ENCODE data around the gene PROZ.

Gene PROZ

DNA sequence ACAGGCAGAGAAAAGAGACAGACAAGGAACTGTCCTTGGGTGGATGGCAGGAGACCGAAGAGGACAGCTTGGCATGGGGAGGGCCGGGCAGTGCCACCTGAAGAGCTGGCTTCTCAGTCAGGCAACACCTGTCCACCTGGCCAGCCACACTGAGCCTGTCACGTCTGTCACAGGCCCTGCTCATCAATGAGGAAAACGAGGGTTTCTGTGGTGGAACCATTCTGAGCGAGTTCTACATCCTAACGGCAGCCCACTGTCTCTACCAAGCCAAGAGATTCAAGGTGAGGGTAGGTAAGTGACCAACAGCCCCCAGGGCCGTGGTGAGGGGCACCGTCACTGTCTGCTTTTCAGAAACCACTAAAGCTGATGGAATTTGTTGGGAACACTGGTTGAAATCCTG, 11.2 kb upstream of the PROZ start:
- no peak for DNase-seq (ENCODE audit: low spot score)
- in situ Hi-C loops (cut with MboI; ENCODE audit: low sequenced_read_pairs, unreplicated experiment), result no loop called here
- TF ChIP-seq, protein P1, sequence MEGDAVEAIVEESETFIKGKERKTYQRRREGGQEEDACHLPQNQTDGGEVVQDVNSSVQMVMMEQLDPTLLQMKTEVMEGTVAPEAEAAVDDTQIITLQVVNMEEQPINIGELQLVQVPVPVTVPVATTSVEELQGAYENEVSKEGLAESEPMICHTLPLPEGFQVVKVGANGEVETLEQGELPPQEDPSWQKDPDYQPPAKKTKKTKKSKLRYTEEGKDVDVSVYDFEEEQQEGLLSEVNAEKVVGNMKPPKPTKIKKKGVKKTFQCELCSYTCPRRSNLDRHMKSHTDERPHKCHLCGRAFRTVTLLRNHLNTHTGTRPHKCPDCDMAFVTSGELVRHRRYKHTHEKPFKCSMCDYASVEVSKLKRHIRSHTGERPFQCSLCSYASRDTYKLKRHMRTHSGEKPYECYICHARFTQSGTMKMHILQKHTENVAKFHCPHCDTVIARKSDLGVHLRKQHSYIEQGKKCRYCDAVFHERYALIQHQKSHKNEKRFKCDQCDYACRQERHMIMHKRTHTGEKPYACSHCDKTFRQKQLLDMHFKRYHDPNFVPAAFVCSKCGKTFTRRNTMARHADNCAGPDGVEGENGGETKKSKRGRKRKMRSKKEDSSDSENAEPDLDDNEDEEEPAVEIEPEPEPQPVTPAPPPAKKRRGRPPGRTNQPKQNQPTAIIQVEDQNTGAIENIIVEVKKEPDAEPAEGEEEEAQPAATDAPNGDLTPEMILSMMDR (IDR thresholded peaks at IDR 0.05; ENCODE audit: borderline replicate concordance, control extremely low read depth, extremely low read depth, insufficient read depth, missing control alignments), result no peak

- in situ Hi-C loops (cut with MboI; ENCODE audit: low sequenced_read_pairs, unreplicated experiment), result no loop called here
- DNase-seq (ENCODE audit: low spot score), result no peak
These were observed 10.0 kb upstream of the PROZ start for GRCh38 chr13:113148407-113148806.

GRCh38 chr13:113148940-113149503, 9.4 kb upstream of the PROZ start:
- in situ Hi-C loops (cut with MboI; ENCODE audit: low sequenced_read_pairs, unreplicated experiment), result no loop called here

More at GRCh38 chr13:113148407-113148806, 10.0 kb upstream of the PROZ start:
- TF ChIP-seq, protein P1 (IDR thresholded peaks at IDR 0.05; ENCODE audit: borderline replicate concordance, control extremely low read depth, extremely low read depth, insufficient read depth, missing control alignments), result no peak

GRCh38 chr13:113149711-113150549, 8.5 kb upstream of the PROZ start:
- DNase-seq (ENCODE audit: low spot score), result no peak
- in situ Hi-C loops (cut with MboI; ENCODE audit: low sequenced_read_pairs, unreplicated experiment), result no loop called here
- TF ChIP-seq, protein P1 (IDR thresholded peaks at IDR 0.05; ENCODE audit: borderline replicate concordance, control extremely low read depth, extremely low read depth, insufficient read depth, missing control alignments), result no peak

More at GRCh38 chr13:113148940-113149503, 9.4 kb upstream of the PROZ start:
- DNase-seq (ENCODE audit: low spot score), result no peak
- TF ChIP-seq, protein P1 (IDR thresholded peaks at IDR 0.05; ENCODE audit: borderline replicate concordance, control extremely low read depth, extremely low read depth, insufficient read depth, missing control alignments), result no peak

- DNase-seq (ENCODE audit: low spot score), result no peak
- TF ChIP-seq, protein P1 (IDR thresholded peaks at IDR 0.05; ENCODE audit: borderline replicate concordance, control extremely low read depth, extremely low read depth, insufficient read depth, missing control alignments), result no peak
- in situ Hi-C loops (cut with MboI; ENCODE audit: low sequenced_read_pairs, unreplicated experiment), result no loop called here
These were observed 7.7 kb upstream of the PROZ start for GRCh38 chr13:113150550-113151365.
